Thyroid gland (tissue), 4 donors: ENCODE measurements around the gene DOCK1. TPM values are rescaled to one million over a fixed set of nuclear protein-coding genes. Genes with fewer than 3 reads are reported as not detected.

Source experiments
- DNase-seq, 2 donors: peaks; one replicate each; pipeline ENCODE4 v3.0.0-alpha.2; 2019
- H3K27ac ChIP-seq, 3 donors: fragments of 200-600 bp; sonication (generic); 1 replicate in 2 of 3; 2 replicates in 1 of 3; pipeline ENCODE4 v1.5.1; 2016 to 2019; ENCODE audit warnings: mild to moderate bottlenecking in 1 of 3, moderate library complexity in 1 of 3
- H3K27me3 ChIP-seq: fragments of 200-600 bp; sonication (generic); one replicate; pipeline ENCODE4 v1.5.1; 2019
- H3K36me3 ChIP-seq, 2 donors: fragments of 200-600 bp; sonication (generic); one replicate each; pipeline ENCODE4 v1.5.1; 2016 to 2019
- H3K4me1 ChIP-seq, 2 donors: fragments of 200-600 bp; sonication (generic); one replicate each; pipeline ENCODE4 v1.5.1; 2017 to 2019
- H3K4me3 ChIP-seq, 3 donors: fragments of 200-600 bp; sonication (generic); replicated peaks in 1 of 3; 1 replicate in 2 of 3; 2 replicates in 1 of 3; pipeline ENCODE4 v1.5.1; 2016; ENCODE audit warnings: mild to moderate bottlenecking in 1 of 3
- H3K9me3 ChIP-seq: fragments of 200-600 bp; sonication (generic); one replicate; pipeline ENCODE4 v1.5.1; 2017
- POLR2A ChIP-seq, 2 donors: fragments of 450-650 bp; IDR thresholded peaks; one replicate each; pipeline ENCODE4 v1.6.1; 2017; ENCODE audit warnings: antibody characterized with exemption in 2 of 2, mild to moderate bottlenecking in 2 of 2, moderate library complexity in 1 of 2
- WGBS, 2 donors: methylation state at CpG; one replicate each; pipeline ENCODE4 v1.1.5; 2017; 5-methylcytosine and 5-hydroxymethylcytosine counted together
- intact Hi-C: fragments of 100-400 bp; cut with DNase I; formaldehyde crosslinking; loops from one replicate; pipeline ENCODE4 v1.15.1; 2023
- total RNA-seq, 4 donors: library from RNA; depleted of rRNA; stranded (reverse); fragments of >200 nt; gene quantifications; one replicate each; pipeline ENCODE4 v1.2.3, GENCODE V29; 2016
- TF ChIP-seq, protein P1 (sequence below), 6 experiments: fragments of 200-600 bp in 3 of 6; fragments of 450-650 bp in 3 of 6; sonication (generic) in 3 of 6; IDR thresholded peaks; one replicate each; pipeline ENCODE4 v1.5.1; 2016 to 2019; ENCODE audit warnings: antibody characterized with exemption in 6 of 6, mild to moderate bottlenecking in 2 of 6, inconsistent platforms in 1 of 6, moderate library complexity in 1 of 6

The DOCK1 gene
- total RNA-seq, 4 donors from 2014 or later = 89.7 to 217 (median 112) TPM

DNA sequence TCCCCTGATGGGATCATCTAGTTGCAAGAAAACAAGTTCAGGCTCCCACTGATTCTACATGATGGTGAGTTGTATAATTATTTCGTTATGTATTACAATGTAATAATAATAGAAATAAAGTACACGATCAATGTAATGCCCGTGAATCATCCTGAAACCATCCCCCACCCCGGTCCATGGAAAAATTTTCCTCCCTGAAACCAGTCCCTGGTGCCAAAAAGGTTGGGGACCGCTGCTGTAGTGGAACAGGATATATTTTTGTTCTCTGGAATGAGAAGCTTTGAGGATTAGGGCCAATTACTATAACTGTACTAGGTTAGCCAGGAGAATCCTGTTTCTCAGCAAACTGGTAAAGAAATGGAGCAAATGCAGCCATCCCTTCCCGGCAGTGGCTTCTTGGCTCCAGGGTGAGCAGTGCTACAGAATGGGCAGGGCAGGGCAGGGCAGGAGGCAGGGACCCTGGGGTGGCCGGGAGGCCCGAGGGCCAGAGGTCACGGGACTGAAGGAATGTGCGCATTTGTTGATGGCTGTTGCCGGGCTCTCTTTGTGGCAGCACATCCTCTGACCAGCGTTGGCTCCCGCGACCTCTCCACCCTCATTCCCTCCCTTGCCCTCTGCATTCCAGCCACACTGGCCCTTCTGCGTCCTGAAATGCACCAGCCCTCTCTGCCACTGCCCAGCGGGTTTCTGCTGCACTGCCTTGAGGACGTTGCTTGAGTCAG lies 481.5 kb downstream of the DOCK1 start:
- Histone ChIP-seq H3K27ac (no peak overlapping the region), H3K4me1 (peaks cover 0 to under 1% of the 10 kb centered on the region in 2 donors), H3K4me3 (no peak overlapping the region), H3K36me3 (peaks cover 3 to 11% of the 10 kb centered on the region in 2 donors), H3K9me3 (no peaks in the 10 kb centered on the region), H3K27me3 (no peaks in the 10 kb centered on the region)
- intact Hi-C loops = no loop called here
- TF ChIP-seq, protein P1, sequence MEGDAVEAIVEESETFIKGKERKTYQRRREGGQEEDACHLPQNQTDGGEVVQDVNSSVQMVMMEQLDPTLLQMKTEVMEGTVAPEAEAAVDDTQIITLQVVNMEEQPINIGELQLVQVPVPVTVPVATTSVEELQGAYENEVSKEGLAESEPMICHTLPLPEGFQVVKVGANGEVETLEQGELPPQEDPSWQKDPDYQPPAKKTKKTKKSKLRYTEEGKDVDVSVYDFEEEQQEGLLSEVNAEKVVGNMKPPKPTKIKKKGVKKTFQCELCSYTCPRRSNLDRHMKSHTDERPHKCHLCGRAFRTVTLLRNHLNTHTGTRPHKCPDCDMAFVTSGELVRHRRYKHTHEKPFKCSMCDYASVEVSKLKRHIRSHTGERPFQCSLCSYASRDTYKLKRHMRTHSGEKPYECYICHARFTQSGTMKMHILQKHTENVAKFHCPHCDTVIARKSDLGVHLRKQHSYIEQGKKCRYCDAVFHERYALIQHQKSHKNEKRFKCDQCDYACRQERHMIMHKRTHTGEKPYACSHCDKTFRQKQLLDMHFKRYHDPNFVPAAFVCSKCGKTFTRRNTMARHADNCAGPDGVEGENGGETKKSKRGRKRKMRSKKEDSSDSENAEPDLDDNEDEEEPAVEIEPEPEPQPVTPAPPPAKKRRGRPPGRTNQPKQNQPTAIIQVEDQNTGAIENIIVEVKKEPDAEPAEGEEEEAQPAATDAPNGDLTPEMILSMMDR (IDR thresholded peaks at IDR 0.05) = no peak
- no peak for TF ChIP-seq POLR2A (IDR thresholded peaks at IDR 0.05)
- no peak for DNase-seq
- whole genome bisulfite sequencing, 2 donors = 72 to 81% methylated on average over 17 of the region's 17 CpGs

DNA sequence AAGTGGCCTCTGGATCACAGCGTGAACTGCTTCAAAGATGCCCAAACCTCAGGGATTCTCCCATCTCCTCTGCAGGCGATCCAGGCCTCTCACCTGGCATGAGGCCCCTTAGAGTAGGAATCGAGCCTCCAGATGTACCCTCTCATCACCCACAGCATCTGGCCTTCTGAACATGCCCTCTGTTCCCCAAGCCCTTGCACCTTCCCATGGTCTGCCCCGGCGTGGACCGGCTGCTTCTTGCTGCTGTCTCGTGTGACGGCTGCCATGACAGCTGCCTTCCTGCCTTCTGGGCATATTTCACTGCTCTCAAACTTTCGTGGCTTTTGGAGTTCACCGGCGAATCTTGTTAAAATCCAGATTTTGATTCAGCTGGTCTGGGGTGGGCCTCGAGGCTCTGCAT lies 486.6 kb downstream of the DOCK1 start:
- WGBS, 2 donors = 87 to 97% methylated on average over 3 to 10 of the region's 12 CpGs
- no peak for DNase-seq

DNA sequence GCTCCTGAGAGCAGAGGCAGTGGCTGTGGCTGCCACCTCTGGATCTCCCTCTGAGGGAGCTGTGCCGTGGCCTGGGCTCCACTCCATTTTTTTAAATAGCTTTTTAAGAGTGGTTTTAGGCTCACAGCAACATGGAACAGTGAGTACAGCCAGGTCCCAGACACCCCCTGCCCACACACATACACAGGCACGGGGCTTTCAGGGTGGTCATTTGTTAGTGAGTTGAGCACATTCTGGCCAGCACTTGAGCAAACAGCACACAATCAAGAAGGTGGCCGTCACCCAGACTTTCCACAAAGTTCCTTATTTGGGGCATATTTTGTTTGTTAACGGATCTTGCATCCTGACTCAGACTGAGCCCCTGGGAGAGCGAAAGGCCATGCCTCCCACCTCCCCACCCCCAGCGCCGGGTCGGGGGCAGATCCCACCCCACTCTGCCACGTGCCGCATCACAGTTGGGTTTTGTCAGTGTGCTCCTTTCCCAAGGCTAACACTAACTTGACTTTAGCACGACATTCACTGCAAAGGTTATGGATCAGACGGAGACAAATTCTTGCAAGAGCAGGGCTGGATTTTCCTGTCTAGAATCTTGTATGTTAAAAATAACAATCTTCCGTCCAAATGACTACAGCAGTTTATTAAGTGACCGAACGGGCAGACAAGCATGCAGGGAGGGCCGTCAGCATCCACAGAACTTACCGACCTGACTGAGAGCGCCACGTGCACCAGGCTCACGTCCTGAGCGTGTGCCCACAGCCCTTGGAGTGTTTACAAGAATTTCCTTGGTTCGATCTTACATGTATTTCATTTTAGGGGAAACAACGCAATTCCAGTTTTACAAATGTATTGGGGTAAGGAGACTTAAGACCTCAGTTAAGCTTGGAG lies 487.4 kb downstream of the DOCK1 start:
- no peak for TF ChIP-seq POLR2A (IDR thresholded peaks at IDR 0.05)
- TF ChIP-seq, protein P1 (IDR thresholded peaks at IDR 0.05) = no peak
- WGBS, 2 donors = 61 to 69% methylated on average over 22 to 23 of the region's 23 CpGs
- H3K36me3 ChIP-seq = no peaks in the 10 kb centered on the region
- H3K27ac ChIP-seq = peak overlapping the region in 1 of 3 donors; percentile 36
- H3K4me1 ChIP-seq = peaks cover 0 to 14% of the 10 kb centered on the region in 2 donors
- no peak overlapping the region for H3K4me3 ChIP-seq
- H3K9me3 ChIP-seq = no peaks in the 10 kb centered on the region
- no peaks in the 10 kb centered on the region for H3K27me3 ChIP-seq
- DNase-seq = no peak
- intact Hi-C loops = no loop called here

More for the DNA sequence above, 486.6 kb downstream of the DOCK1 start:
- peaks cover 0 to 14% of the 10 kb centered on the region in 2 donors for H3K4me1 ChIP-seq
- no peaks in the 10 kb centered on the region for H3K27me3 ChIP-seq
- TF ChIP-seq POLR2A (IDR thresholded peaks at IDR 0.05) = no peak
- TF ChIP-seq, protein P1 (IDR thresholded peaks at IDR 0.05) = no peak
- peak overlapping the region in 1 of 3 donors; percentile 35 for H3K27ac ChIP-seq
- H3K36me3 ChIP-seq = no peaks in the 10 kb centered on the region
- intact Hi-C loops = no loop called here
- H3K9me3 ChIP-seq = no peaks in the 10 kb centered on the region
- H3K4me3 ChIP-seq = no peak overlapping the region

DNA sequence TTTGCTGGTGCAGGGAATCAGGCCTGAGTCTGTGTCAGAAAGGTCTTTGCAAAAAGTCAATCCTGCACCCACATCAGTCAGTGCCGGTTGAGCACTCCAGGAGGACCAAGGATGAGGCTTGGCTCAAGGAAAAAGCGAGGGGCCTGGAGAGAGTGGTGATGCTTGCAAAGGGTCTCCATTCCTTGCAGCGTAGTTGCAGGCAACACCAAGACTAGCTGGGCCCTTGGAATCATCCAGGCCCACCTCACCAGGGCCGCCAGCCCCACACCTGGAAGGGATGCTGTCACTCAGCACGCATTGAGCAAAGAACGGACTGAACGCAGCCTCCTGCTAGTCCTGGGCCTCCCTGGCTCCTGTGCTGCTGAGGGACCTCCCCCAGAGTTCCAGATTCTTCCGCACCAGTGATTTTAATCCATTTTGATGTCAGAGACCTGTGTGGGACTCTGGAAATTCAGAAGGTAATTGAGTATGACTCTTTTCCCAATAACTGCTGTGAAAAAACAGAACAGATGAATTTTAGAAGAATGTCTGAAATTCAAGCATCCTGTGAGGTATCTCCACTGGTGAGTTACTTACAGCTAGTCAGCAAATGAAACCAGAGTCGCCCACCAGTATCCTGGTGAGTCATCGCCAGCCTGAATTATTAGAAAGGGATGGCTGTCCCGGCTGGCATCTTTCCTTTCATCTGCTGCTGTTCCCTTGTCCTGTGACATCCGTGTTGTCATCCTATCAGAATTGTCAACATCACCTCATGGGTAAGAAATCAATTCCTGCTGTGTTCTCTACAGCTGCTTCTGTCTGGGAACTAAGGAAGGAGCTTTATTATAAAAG lies 493.1 kb downstream of the DOCK1 start:
- H3K9me3 ChIP-seq = no peaks in the 10 kb centered on the region
- WGBS, 2 donors = 89 to 94% methylated on average over 12 of the region's 12 CpGs
- no peak for TF ChIP-seq POLR2A (IDR thresholded peaks at IDR 0.05)
- TF ChIP-seq, protein P1 (IDR thresholded peaks at IDR 0.05) = no peak
- H3K27ac ChIP-seq = no peak overlapping the region
- peaks cover 3 to 4% of the 10 kb centered on the region in 2 donors for H3K36me3 ChIP-seq
- no peaks in the 10 kb centered on the region for H3K4me1 ChIP-seq
- H3K4me3 ChIP-seq = no peak overlapping the region
- DNase-seq = no peak
- H3K27me3 ChIP-seq = no peaks in the 10 kb centered on the region
- intact Hi-C loops = no loop called here
